T47D (cell line): ENCODE results near the gene LCN9.
"Not testable (repeated sequence)": the region's sequence is repeated elsewhere in the genome, so short reads cannot be mapped to it uniquely, and the experiment has no call there.

Experiments
- DNase-seq, 2 experiments: peaks; one replicate each; pipeline versions ENCODE4 v3.0.0 to v3.0.0-alpha.2; 2011 to 2012; ENCODE audit warnings: low read depth in 1 of 2, low spot score in 1 of 2
- JUND ChIP-seq: IDR thresholded peaks from 2 replicates; pipeline ENCODE4 v1.6.1; 2012; ENCODE audit warnings: low read depth
- in situ Hi-C: cut with HindIII; loops from 2 replicates; pipeline ENCODE4 v1.10.0; 2016; ENCODE audit warnings: low sequenced_read_pairs, low pct_unique_long_range_greater_than_20kb

The LCN9 gene

DNA sequence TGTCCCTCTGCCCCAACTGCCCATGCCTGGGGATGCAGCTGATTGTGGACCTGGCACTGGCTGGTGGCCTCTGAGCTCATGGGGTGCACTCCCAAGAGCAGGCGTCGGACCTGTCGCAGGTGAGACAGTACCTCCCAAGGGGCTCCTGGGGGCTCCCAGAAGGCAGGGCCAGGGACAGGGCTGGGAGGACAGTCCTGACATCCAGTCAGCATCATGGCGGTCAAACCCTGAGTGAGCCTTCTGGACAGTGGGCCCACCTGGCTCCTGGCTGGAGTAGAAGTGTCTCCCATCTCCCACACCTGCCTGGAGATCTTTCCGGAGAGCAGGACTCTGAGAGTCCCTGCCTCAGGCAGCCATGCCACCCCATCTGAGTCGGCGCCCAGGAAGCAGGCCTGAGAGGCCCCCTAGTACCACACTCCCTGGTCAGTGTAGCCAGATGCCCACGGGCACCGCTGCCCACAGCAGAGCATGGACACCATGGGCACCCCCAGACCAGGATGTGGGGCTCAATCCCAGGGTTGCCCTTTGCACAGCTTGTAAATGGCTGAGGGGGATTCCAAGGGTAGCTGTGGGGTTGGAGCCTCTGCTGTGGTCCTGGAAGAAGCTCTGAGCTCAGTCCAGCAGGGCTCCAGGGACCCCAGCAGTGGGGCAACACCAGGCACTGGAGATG, 6.6 kb downstream of the LCN9 start:
- DNase-seq: no peak
- TF ChIP-seq JUND: no peak
- in situ Hi-C loops: no loop called here

DNA sequence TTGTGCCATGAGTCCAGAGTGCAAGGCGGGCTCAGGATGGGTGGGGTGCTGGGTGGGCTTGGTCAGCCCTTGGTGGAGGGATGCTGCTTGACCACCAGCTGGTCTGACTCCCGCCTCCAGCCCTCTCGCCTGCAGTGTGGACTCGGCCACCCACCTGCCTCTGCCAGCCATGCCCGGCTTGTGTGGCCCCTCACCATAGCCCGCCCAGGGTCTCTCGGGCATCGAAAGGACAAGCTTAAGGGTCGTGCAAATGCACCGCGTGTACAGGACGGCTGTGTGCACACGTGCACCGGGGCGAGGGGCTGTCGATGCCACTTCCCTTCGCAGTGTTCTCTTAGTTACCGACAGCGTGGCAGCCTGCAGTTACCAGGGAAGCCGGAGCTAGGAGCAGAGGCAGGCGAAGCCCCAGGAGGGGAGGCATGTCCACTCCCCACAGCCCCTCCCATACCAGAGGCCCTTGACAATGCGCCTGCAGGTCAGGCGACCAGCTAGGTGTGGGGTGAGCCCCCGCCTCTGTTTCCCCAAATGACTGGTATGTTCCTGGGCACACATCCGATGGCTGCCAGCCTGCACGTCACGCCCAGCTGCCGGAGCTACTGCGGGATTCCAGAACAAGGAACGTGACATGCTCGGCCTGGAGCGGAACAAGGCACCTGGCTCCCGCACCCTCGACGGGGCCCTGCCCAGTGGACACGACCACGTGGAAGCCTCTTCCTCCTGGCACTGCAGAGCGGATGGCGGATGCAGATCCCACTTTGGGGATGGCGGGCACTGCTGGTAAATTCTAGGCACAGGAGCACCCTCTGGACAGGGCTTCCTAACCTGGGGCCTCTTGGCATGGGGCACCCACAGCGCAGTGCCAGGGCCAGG, 7.8 kb downstream of the LCN9 start:
- TF ChIP-seq JUND: no peak
- in situ Hi-C loops: no loop called here
- peak in 1 of 2 experiments; percentile 20 for DNase-seq

DNA sequence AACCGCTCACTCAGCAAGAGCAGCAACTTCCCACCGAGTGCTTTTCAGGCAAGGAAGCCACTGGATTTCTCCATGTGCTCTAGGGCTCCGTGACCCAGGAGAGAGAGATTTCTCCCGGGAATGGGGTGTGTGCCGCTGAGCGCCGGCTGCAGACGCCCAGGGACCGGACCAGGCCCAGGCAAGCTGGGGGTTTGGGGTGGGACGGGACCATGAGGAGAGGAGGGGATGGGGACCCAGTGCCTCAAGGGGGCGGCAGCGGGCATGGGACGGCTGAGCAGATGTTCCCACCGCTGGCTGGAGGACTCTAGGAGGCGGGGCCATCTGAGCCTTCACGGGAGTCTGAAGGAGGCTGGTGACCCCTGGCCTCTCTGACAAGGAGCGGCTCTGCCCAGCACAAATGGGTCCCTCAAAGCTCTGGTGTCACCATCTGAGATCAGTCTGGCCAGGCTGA, 8.5 kb downstream of the LCN9 start:
- DNase-seq: peak in 1 of 2 experiments; percentile 19
- no peak for TF ChIP-seq JUND
- in situ Hi-C loops: no loop called here

DNA sequence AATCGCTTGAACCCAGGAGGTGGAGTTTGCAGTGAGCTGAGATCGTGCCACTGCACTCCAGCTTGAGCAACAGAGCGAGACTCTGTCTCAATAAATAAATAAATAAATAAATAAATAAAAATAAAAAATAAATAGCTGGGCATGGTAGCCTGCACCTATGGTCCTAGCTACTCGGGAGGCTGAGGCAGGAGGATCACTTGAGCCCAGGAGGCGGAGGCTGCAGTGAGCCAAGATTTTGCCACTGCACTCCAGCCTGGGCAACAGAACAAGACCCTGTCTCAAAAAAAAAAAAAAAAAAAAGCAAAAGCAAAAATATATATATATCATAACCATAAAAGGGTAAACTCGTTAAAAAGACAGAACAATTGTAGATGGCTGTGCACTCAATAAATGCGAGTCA, 9.7 kb downstream of the LCN9 start:
- in situ Hi-C loops, DNase-seq: not testable (repeated sequence)

DNA sequence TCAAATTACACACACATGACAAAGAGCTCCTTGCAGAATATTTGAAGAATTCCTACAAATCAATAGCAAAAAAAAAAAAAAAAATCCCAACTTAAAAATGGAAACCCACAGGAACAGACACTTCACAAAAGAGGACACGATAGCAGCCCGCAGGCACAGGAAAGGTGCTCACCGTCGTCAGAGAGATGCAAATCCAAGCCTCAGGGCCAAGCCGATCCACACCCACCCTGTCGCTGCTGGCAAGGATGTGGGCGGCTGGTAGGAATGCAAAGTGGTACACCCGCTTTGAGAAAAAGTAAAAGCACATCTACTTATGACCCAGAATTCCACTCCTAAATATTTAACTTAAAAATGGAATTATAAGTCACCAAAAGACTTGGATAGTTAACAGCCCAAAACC, 10.8 kb downstream of the LCN9 start:
- DNase-seq: no peak
- in situ Hi-C loops: no loop called here
- TF ChIP-seq JUND: no peak

DNA sequence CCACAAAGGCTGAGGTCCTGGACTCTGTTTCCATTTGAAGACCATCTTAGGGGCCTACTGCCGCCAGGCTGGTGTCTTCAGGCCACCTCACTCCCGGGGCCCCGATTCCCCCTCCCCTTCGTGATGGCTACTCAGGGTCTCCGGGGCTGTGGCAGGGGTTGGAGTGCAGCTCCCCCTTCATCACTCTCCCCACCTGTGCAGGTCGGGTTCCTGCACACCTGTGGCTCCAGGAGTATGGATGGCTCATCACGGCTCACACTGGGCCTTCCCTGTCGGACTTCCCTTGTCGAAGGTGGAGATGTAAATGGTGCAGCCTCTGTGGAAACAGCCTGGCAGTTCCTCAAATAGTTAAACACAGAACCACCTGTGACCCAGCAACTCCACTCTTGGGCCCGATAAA, 11.9 kb downstream of the LCN9 start:
- no peak for DNase-seq
- in situ Hi-C loops: no loop called here
- TF ChIP-seq JUND: no peak

DNA sequence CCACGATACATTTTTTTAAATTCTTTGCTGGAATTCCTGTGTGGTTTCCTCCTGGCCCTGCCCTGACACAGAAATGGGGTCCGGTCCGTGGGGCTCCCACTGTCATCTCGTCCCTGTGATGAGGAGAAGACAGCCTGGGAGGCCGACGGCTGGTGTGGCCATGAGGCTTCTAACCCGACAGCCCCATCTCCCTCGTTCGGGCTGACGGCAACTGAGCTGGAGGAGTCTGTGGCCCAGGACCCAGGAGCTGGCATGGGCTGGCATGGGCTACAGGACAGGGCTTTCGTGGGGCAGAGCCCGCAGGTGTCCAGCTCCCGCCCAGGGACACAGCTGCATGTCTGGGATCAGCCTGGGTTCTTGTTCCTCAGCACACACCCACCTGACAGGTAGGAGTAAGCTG, 13.8 kb downstream of the LCN9 start:
- no peak for DNase-seq
- TF ChIP-seq JUND: no peak
- in situ Hi-C loops: no loop called here

DNA sequence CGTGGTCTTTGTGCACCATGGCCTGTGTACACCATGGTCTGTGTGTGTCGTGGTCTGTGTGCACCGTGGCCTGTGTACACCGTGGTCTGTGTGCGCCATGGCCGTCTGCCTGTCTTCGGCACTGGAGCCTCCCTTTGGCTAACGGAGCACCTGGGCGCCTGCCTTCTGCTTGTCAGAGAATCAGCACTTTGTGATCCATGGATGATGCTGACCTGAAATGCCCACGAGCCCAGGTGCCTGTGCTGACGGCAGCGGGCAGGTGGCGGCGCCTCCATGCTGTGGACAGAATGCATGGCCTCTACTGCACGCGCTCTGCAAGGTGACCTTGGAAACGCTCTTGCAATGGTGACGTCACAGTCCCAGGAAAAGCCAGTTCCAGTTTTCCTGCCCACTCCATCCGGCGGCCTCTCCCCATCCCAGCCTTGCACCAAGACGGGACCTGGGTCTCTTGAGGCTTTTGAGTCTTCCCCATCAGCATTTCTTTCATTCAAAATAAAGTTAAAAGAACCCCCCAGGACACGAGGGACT, 14.6 kb downstream of the LCN9 start:
- DNase-seq: no peak
- in situ Hi-C loops: no loop called here
- TF ChIP-seq JUND: no peak

DNA sequence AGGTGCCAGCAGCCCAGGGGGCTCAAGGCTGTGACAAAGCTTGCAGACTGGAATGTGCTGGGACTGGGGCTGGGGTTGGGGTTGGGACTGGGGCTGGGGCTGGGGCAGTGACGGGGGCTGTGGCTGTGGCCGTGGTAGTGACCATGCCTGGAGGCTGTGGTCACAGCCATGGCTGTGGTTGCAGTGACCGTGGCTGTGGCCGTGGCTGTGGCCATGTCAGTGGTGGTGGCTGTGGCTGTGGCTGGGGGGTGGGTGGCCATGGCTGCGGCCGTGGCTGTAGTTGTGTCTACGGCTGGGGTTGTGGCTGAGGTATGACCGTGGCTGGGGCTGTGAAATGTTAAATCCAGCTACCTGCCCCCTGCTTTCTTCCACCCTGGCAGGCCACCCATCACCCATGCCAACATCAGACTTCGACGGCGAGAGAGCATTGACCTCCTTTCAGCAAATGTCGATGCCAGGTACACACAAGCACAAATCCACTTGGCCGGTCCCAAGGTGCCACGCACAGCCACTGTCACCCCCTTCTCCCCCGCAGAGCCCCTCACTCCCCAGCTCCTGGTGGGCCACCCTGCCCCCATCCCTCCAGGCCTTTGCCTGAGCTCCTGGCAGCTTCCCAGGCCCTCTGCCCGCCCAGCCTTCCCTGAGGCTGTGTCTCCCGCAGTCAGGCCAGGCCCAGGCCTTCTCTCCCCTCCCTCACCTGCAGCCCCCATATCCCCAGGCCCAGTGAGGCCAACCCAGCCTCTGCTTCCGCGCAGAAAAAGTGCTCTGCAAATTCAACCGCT, 15.3 kb downstream of the LCN9 start:
- no peak for TF ChIP-seq JUND
- in situ Hi-C loops: no loop called here

DNA sequence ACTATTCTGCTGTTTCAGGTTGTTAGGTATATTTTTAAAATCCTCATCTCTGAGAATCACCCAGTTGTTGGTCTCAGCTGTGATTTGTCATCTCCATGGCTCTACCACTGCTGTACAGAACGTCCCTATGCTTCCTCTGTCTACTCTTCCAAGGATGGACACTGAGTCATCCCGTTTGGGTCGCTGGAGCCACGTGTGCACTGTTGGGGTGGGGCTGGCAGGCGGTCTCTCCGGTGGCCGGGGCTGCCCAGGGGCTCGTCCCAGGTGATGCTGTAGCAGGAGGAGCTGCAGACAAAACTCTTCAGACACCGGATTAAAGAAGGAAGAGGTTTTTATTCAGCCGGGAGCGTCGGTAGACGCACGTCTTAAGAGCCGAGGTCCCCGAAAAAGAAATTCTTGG, 16.9 kb downstream of the LCN9 start:
- in situ Hi-C loops: no loop called here
- no peak for TF ChIP-seq JUND
- DNase-seq: no peak

More for the DNA sequence above, 15.3 kb downstream of the LCN9 start:
- no peak for DNase-seq

DNA sequence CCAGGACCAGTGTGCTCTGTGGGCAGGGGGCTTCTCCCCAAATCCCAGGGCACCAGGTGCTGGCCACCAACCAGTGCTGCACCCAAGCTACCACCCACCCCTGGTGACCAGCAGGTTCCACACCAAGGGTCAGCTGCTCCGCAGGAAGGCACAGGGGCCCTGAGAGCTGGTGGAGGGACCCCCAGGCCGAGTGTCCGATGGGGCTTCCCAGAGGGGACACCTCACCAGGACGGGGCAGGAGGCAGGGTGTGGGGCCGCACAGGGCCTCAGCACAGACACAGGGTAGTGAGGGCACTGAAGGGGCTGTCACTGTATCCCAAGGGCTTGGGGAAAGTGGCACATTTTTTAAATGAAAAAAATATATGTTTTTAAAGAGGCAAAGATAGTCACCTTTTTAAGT, 18.1 kb downstream of the LCN9 start:
- DNase-seq: no peak
- no peak for TF ChIP-seq JUND
- in situ Hi-C loops: no loop called here

DNA sequence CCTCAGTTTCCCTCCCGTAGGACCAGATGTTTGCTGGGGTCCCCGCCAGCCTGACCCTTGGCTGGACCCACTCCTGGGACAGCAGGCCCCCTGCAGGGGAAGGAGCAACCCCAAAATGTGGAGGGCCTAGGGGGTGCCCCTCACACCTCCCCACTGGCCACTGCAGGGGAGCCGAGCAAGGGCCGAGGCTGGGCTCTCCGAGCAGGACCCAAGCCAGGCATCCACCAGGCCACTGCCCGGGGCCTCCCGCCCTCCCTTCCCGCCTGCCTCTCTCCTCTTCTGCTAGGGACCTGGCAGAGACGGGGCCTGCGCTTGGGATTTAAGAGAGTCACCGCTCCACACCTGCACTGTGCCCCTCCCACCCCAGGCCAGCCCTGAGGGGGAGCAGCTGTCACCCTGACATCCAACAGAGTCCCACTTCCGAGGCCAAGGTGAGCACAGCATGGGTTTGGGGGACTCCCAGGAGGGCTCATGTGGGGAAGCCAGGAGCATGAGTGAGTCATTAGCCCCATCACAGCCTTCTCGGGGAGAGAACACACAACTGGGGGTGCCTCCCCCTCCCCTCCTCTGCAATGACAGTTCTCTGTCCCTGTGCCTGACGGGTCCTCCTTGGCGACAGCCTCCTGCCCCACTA, 20.4 kb downstream of the LCN9 start:
- in situ Hi-C loops: no loop called here
- no peak for DNase-seq
- TF ChIP-seq JUND: no peak
